Activated naive CD4-positive, alpha-beta T cell treated with anti-CD3 and anti-CD28 coated beads, Interleukin-2, amount 50 U/mL, for 72 hours (primary cell): ENCODE measurements around the gene FTO. TPM values are rescaled to one million over a fixed set of nuclear protein-coding genes. Genes with fewer than 3 reads are reported as not detected.

ENCODE experiments used
- ATAC-seq, 2 donors: fragments of 150-1000 bp; cut with Tn5 transposase; 2 replicates each; pipeline ENCODE4 v1.10.0; 2021; ENCODE audit warnings: mild to moderate bottlenecking in 2 of 2, moderate library complexity in 2 of 2
- DNase-seq, 2 donors: peaks; one replicate each; pipeline ENCODE4 v3.0.0; 2021 to 2022; ENCODE audit warnings: low spot score in 2 of 2
- H3K27ac Mint-ChIP-seq, 2 donors: one replicate each; pipeline ENCODE4 v1.8.0; 2022; ENCODE audit warnings: mild to moderate bottlenecking in 2 of 2, mixed read lengths in 2 of 2
- H3K36me3 Mint-ChIP-seq, 2 donors: one replicate each; pipeline ENCODE4 v1.8.0; 2022; ENCODE audit warnings: mixed read lengths in 2 of 2
- H3K9me3 Mint-ChIP-seq, 2 donors: one replicate each; pipeline ENCODE4 v1.8.0; 2022; ENCODE audit warnings: mixed read lengths in 2 of 2
- total RNA-seq, 2 donors: library from RNA; stranded (reverse); gene quantifications; one replicate each; pipeline ENCODE4 v1.2.3, GENCODE V29; 2022

Gene FTO
- total RNA-seq, 2 donors from 2014 or later: 57.5 to 63.1 TPM

DNA sequence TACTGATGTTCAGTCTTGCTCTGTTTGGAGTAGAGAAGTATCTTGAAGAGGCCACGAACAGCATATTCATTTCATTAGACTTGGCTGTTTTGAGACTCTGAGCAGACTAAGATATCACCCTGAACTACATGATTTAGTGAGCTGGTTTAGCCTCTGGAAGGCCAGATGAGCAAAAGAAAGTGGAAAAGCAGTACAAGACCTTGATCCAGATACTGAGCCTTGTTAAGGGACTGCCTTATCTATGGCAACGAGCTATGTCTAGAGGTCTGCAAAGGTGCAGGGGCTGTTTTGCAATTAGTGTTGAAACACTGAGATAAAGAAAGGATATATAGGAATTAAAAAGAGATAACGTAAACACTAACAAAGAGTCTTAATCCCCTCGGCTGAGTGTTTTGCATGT lies 351.2 kb downstream of the FTO start:
- ATAC-seq (no peak), DNase-seq (no peak)
- Mint-ChIP-seq H3K36me3 (no peaks in the 10 kb centered on the region), H3K27ac (no peak overlapping the region), H3K9me3 (no peaks in the 10 kb centered on the region)

DNA sequence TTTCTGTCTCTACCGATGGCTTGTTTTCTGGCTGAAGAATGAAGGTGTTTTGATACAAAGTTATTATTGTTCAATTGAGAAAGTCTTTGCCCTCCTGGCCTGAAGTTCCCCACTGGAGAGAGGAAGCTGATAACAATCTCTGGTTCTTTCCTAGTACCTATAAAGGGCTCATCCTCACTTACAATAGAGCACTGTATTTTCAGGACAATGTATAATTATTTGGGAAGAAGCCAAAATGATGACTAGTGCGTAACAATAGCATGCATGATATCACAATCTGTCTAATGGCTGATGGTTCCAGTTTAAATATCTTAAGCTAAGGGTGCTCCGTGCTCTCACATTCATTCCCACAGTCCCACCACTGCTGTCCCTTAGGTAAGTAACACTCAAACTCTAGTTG lies 351.9 kb downstream of the FTO start:
- ATAC-seq (no peak), DNase-seq (no peak)
- no peak overlapping the region for H3K27ac Mint-ChIP-seq
- no peaks in the 10 kb centered on the region for H3K9me3 Mint-ChIP-seq
- no peaks in the 10 kb centered on the region for H3K36me3 Mint-ChIP-seq

DNA sequence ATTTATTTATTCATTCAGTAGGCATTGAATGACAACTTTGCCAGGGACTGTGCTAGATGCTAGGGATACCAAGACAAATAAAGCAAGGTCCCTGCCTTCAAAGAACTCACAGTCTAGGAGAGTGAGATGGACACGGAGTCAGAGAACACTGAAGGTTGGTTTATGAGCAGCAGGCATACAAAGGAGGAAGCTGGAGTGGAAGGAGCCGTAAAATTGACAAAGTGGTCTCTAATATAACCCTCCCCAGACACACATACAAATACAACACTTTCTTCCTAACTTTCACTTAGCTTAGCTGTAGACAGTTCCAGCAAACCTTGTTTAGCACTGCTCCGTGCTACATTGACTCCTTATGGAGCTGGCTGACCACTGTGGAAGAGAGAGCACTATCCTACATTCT lies 353.0 kb downstream of the FTO start:
- no peaks in the 10 kb centered on the region for H3K36me3 Mint-ChIP-seq
- H3K9me3 Mint-ChIP-seq: no peaks in the 10 kb centered on the region
- no peak overlapping the region for H3K27ac Mint-ChIP-seq
- ATAC-seq (no peak), DNase-seq (no peak)

DNA sequence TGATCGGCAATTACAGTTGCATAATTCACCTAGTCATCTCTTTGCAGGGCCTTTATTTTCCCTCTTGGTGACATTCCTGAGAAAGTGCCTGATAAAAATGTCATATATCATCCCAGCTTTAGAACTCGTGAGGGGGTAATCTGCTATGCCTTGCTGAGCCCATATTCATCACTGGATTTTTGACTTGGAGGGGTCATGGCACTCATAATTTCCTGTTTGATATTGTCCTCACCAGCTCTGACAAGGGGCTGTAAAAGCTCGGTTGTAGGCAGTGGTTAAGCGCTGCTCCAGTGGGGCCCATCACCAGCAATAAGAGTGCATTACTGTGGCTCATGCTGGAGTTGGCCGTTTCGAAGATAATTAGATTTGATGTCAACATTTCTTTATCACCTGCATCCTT lies 355.4 kb downstream of the FTO start:
- DNase-seq (no peak), ATAC-seq (no peak)
- Mint-ChIP-seq H3K9me3 (no peaks in the 10 kb centered on the region), H3K27ac (no peak overlapping the region), H3K36me3 (no peaks in the 10 kb centered on the region)

DNA sequence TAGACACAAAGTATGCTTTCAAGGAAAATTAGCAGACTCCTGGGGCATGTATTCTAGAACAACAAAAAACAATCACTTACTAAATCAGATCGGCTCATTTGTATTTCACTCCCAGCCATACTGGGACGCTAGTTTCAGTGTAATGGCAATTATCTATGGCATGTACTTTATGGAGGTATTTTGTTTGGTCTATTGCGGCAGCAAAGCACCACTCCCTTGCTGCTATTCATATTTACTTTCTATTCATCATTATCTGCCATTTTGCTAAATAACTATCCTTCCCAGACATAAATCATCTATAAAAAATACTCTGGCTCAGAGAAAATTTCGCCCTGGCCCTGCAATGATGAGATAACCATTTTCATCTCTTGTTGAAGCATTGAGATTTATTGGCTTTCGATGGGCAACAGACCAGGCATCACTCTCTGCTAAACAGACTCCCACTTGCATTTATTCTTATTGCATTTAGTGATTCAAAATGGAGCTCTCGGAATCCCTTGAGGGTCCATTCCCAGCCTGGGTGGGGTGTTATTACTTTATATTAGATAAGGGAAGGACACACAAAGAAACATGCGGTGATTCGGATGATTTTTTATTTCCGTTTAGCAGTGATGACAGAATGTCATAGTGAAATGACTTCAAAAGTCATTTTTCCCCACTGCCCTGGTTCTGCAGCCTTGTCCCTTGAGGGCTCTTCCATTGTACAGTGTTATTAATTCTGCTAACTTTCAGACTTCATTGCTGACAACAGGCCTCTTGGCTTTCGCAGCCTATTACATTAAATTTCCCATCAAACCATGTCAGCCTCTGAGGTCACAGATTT lies 356.9 kb downstream of the FTO start:
- DNase-seq (no peak), ATAC-seq (no peak)
- Mint-ChIP-seq H3K36me3 (no peaks in the 10 kb centered on the region), H3K27ac (no peak overlapping the region), H3K9me3 (no peaks in the 10 kb centered on the region)

DNA sequence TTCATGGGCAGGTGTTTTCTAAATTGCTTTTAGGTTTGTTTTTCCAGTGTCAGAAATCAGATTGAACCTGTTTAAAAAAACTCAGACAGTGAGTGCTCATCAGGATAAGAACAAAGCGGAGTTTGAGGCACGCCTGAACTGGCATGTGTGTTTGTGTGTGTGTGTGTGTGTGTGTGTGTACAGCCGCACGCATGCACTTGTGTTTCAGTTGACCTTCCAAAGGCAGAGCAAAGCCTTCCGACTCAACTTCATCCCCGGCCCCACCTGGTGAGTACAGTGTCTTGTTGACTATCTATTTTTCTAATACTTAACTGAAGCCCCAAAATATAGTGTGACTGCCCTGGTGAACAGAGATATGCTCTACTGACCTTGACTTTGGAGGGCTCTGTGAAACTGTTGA lies 357.5 kb downstream of the FTO start:
- DNase-seq: no peak
- Mint-ChIP-seq H3K27ac (no peak overlapping the region), H3K36me3 (no peaks in the 10 kb centered on the region), H3K9me3 (no peaks in the 10 kb centered on the region)
- ATAC-seq: no peak

DNA sequence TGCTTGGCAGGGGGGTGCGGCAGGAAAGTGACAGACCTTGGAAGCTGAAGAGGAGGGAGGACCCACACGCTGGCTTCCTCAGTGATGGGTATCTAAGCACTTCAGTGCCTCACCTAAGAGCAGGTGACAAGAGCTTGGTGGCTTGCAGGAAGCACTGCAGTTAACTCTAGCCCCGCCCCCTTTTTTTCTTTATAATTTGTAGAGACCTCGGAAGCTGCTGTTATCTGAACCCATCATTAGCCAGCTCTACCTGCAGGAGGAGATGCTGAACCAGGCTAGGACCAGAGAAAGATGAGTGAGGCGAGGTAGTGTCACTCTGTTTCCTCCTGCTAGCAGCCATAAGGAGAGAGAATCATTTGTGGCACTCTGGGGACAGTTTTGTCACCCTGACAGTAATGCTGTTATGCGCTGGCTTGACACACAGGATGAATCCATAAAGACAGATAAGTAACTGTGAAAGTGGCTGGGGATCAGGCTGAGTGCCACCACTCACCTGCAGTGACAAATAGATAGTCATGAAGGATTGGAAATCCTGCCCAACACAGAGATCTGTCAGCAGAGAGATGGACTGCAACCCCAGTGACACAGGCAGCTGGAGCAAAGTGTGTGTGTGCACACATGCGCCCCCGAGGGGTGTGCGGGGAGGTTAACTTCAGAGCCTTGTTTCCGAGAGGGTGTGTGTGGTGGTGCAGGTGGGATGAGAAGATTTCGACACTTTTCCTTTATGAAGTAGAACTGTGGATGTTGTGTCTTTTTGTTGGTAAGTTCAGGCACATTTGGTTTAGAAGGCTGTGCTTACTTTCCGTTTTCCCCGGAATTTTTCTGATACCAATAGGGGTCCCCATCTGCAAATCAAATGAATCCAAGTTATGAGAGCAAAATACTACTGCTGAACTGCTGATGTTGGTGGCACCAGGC lies 358.7 kb downstream of the FTO start:
- no peak overlapping the region for H3K27ac Mint-ChIP-seq
- DNase-seq: no peak
- H3K36me3 Mint-ChIP-seq: no peaks in the 10 kb centered on the region
- no peaks in the 10 kb centered on the region for H3K9me3 Mint-ChIP-seq
- ATAC-seq: no peak

DNA sequence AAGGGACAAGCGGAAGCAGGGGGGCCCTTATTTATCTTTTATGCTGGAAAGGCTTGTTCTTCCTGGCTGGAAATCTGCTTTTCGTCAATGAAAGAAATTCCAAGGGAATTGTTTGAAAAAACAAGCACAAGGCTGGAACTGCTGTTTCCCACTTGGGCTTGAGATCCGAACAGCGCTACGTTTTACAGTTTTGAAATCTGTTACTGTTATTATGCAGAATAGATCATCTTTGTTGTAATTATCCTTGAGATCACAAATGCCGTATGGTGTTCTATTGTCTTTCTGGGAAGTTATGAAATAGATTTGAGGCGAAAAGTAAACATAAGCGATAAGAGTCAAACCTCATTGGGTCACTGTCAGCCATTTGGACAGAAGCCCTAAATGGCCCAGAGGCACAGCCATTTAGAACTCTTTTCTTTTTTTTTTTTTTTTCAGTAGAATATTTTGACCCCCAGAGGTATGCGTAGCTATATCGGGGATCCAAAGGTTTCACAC lies 359.4 kb downstream of the FTO start:
- Mint-ChIP-seq H3K27ac (no peak overlapping the region), H3K9me3 (no peaks in the 10 kb centered on the region), H3K36me3 (no peaks in the 10 kb centered on the region)
- ATAC-seq (no peak), DNase-seq (no peak)

DNA sequence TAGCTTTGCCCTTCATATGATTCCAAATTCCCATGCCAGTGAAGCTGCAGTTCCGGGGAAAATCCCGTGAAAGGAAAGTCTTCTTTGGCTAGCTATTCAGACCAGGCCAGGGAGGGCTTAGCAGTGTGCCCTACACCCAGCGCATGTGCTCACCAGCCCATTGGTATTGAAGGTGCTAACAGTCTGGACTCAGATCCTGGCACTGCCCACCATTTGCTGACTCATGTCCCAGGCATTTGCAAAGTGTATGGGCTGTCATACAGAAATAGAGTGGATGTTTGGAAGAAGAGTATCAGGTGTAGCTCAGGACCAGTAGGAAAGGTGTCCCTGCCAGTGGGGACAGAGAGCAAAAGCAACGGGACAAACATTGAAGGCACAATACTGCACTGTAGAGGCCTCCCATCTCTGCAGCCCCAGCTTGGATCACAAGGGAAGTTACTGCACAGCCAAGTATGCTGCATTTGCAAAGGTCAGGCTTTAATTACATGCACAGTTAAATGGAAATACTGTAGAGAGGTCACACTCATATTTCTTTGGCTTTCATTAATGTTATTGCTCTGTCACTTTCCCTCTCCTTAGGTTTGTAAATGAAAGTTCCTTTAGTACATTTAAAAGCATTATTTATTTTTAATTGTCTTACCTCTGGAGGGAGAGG lies 362.6 kb downstream of the FTO start:
- ATAC-seq: no peak
- Mint-ChIP-seq H3K9me3 (no peaks in the 10 kb centered on the region), H3K27ac (no peak overlapping the region), H3K36me3 (no peaks in the 10 kb centered on the region)
- no peak for DNase-seq

DNA sequence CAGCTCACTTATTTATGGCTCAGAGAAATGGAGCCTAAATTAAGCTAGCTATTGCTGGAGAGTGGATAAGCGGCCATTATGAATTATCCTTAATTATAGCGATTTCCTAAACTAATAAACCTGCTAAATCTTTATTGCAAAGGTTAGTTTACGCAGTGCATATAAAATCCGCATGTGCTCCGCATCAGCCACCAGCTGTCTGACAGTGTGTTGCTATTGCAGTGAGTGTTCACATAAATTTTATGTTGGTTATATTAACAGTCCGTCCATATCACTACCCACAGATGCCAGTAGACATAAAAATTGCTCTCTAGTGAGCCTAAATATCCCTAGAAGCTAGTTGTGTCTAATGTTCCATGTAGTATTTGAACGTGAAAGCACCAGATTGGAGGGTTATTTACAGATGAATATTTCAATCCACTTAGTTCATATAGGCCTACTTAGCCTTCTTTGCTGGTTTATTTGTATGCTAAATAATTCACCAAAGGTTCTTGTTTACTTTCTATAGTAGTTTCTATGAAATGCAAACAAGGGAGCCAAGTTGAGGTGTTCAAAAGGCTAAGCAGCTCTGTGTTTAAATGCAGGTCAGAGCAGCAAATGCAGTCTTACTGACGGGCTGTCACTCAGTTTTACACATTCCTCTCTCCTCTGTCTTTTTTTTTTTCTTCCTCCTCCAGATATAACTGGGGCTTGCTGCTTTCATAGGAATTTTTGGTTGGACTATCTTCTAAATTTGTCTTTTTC lies 363.5 kb downstream of the FTO start:
- no peak for DNase-seq
- no peak for ATAC-seq

DNA sequence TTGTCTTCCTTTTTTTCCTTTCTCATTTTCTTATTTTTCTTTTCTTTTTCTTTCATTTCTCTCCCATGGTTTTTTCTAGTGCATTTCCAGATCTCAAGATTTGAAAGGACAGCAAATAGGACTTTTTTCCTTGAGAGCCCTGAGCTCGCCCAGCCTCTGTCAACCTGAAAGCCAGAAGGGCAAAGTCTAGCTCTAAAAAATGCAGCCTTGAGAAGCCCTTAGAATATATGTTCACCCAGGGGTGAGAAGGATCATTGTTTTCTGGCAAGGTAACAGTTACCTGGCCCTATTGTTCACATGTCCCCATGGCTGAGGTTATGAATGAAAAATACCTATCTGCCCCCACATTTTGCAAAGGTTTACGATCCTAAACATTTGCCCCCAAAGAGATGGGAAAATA lies 364.3 kb downstream of the FTO start:
- ATAC-seq: no peak
- H3K9me3 Mint-ChIP-seq: no peaks in the 10 kb centered on the region
- no peaks in the 10 kb centered on the region for H3K36me3 Mint-ChIP-seq
- no peak overlapping the region for H3K27ac Mint-ChIP-seq
- no peak for DNase-seq

More for the DNA sequence above, 363.5 kb downstream of the FTO start:
- Mint-ChIP-seq H3K9me3 (no peaks in the 10 kb centered on the region), H3K27ac (no peak overlapping the region), H3K36me3 (no peaks in the 10 kb centered on the region)

DNA sequence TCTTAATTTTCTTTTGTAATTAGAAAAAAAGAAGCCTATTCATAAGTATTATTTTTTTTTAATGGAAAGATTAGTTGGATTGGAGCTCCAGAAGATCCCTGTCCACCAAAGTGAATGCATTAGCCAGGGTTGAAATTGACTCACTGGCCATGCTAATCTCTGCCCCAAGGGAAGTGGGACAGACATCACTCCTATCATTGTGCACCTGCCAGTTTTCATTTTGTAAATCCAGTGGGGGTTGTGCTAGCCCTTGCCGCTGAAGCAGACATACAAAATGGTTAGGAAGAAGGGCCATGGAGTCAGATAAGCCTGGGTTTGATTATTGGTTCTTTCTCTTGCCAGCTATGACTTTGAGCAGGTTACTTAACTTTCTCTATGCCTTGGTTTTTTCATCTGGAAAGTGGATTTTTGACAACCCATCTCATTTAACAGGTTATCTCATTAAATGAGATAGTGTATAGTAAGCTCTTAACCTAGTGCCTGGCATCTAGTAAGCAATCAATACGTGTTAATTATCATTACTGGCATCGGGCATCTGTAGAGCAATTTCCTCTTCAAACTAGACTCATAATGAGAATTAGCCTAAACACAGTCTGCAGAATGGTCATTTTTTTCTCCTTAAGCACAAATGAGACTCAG lies 365.8 kb downstream of the FTO start:
- DNase-seq: no peak
- Mint-ChIP-seq H3K9me3 (no peaks in the 10 kb centered on the region), H3K27ac (no peak overlapping the region), H3K36me3 (no peaks in the 10 kb centered on the region)
- ATAC-seq: no peak

DNA sequence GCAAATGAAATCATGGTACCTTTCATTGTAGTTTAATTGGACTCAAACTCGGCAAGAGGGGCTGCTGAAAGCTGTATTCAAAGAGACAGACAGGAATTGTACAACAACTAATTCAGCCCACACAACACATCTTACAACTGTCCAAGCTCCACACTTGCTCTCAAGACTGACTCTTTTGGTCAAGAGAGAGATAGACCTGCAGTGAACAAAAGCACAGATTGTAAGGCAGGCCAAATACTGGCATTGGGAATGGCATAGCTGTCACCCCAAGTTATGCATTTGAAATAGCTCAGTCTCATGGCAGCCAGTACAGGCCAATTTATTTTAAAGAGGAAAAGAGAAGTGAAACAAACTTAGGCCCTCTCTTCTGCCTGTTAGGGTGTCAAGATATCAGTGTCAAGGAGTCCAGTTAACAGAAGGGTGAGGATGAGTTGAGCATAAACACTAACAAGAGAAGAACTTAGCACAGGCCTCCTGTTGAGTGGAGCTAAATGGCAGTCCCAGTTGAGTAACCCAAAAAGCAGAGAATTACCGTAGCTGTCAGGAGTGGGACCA lies 366.9 kb downstream of the FTO start:
- H3K9me3 Mint-ChIP-seq: no peaks in the 10 kb centered on the region
- ATAC-seq: no peak
- DNase-seq: no peak
- peak overlapping the region in 1 of 2 donors; percentile 22 for H3K27ac Mint-ChIP-seq
- no peaks in the 10 kb centered on the region for H3K36me3 Mint-ChIP-seq

DNA sequence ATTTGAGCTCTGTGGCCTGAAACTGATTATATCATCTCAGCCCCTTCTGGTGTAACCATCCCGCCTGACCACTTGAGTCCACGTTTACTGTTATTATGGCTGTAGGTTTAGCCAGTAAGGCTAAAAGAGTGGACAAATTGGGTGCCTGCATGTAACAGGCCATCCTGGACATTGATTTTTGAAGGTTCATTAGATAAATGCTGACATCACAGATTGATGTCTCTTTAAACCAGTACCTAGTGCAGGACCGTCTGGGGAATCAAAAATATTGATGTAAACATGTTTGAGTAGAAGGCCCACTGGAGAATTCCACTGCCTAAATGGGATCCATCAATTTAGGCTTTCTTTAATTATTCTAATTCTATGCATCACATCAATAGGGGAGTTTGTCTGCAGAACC lies 367.6 kb downstream of the FTO start:
- DNase-seq (no peak), ATAC-seq (no peak)
- Mint-ChIP-seq H3K27ac (no peak overlapping the region), H3K36me3 (no peaks in the 10 kb centered on the region), H3K9me3 (no peaks in the 10 kb centered on the region)

DNA sequence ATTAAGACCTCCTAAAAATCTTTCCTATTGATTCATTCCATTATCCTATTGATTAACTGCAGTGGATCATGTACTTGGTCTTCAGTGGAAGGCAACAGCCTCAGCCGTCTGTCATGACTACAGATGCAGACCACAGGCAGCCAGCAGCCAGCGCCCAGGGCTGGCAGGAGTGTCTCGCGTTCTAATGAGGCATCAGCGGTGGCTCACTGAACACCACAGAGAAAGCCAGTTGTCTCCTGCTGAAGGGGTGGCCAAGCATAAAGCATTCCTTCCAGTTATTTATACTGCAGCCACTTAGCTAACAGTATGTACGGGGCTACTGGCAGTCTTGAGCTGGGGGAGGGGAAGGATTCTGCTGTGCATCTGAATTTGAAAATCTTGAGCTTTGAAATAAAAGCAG lies 368.3 kb downstream of the FTO start:
- H3K27ac Mint-ChIP-seq: no peak overlapping the region
- DNase-seq: no peak
- no peaks in the 10 kb centered on the region for H3K9me3 Mint-ChIP-seq
- no peaks in the 10 kb centered on the region for H3K36me3 Mint-ChIP-seq
- no peak for ATAC-seq

DNA sequence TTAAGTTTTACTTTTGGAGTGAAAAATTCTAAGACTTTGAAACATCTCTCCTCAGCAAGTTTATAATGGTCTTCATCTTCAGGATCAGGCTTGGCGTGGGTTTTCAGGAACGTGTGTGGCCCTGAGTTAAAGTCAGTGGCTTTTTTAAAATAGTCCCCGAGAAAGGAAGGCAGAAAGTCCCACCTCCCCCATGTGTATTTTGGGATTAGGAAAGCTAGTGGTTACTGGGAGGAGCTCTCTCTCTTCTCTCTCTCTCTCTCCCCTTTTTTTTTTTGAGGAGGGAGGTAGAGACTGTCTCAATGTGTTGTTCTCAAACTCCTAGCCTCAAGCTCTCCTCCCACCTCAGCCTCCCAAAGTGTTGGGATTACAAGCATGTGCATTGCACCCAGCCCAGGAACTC lies 369.4 kb downstream of the FTO start:
- Mint-ChIP-seq H3K36me3 (no peaks in the 10 kb centered on the region), H3K27ac (no peak overlapping the region), H3K9me3 (no peaks in the 10 kb centered on the region)
- ATAC-seq (no peak), DNase-seq (no peak)
